GM19193 (cell line): ENCODE results near the gene RHBDL1.

Source experiments
- POLR2A ChIP-seq: IDR thresholded peaks from 4 replicates; pipeline ENCODE4 v1.6.1; 2011; ENCODE audit not compliant: insufficient read depth, insufficient read length; ENCODE audit errors: extremely low read depth

RHBDL1 gene

DNA sequence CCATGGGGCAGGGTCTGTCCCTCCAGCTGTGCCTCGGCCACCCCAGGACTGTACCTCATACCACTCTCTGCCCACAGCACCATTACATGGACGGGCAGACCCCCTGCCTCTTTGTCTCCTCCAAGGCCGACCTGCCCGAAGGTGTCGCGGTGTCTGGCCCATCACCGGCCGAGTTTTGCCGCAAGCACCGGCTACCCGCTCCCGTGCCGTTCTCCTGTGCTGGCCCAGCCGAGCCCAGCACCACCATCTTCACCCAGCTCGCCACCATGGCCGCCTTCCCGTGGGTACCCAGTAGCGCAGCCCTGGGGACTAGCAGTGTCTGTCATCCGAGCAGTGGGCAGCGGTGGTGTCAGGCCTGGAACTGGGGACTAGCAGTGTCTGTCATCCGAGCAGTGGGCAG, 2.6 kb upstream of the RHBDL1 start:
- TF ChIP-seq POLR2A = no peak

DNA sequence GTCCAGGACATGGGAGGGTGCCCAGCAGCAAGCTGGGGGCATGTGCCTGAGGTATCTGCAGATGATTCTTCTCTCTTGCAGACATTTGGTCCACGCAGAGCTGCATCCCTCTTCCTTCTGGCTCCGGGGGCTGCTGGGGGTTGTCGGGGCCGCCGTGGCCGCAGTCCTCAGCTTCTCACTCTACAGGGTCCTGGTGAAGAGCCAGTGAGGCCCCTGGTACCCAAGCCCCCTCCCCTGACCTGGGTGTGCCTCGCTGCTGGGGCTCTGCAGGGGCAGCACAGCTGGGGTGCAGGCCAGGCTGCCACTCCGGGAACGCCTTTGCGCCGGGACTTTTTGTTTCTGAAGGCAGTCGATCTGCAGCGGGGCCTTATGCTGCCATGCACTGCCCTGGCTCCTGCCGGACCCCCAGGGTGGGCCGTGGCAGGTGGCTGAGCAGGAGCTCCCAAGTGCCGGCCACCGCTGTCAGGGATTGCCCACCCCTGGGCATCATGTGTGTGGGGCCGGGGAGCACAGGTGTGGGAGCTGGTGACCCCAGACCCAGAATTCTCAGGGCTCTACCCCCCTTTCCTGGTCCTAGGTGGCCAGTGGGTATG, 2.0 kb upstream of the RHBDL1 start:
- no peak for TF ChIP-seq POLR2A

DNA sequence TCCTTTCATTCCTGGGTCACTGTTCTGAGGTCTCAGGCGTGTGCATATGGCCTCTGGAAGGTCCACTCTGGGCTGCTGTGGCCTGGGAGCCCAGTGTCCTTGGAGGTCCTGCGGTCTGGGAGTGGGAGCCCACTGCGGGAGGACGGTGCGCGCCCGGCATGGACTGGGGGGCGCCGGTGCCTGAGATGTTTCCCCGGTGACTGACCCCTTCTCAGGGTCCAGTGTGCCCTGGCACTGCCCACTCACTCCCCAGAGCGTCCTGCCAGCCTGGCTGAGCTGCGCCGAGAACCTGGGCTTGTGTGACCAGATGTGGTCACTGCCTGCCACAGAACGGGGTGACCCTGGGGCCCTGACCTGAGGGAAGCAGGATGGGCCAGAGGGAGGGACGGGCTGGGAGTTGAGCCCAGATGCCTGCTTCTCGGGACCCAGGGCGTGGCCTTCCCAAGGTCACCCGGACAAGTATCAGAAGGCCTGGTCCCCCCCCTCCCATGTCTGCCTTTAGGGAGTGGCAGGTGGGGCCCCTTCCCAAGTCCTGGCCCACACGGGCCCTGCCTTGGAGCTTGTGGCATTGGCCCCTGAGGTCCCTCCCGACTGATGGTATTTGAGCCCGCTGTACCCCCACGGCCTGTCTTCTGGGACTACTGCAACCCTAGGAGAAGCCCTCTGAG, 1.1 kb upstream of the RHBDL1 start:
- no peak for TF ChIP-seq POLR2A

DNA sequence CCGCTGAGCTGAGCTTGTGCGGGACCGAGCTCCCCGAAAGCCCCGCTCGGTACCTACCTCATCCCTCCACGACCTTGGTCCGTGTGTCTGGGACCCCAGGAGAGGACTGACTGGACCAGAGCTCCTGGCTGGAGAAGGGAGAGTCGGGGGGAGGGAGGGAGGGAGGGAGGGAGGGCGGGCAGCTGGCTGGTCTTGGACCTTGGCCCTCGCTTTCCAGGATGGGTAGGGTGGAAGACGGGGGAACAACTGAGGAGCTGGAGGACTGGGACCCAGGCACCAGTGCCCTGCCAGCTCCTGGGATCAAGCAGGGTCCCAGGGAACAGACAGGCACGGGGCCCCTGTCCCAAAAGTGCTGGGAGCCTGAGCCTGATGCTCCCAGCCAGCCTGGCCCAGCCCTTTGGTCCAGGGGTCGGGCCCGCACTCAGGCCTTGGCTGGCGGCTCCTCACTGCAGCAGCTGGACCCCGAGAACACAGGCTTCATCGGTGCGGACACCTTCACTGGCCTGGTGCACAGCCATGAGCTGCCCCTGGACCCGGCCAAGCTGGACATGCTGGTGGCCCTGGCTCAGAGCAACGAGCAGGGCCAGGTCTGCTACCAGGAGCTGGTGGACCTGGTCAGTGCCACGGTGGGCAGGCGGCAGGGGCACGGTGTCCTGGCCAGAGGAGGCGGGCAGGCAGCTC, 553 bp downstream of the RHBDL1 start:
- no peak for TF ChIP-seq POLR2A

DNA sequence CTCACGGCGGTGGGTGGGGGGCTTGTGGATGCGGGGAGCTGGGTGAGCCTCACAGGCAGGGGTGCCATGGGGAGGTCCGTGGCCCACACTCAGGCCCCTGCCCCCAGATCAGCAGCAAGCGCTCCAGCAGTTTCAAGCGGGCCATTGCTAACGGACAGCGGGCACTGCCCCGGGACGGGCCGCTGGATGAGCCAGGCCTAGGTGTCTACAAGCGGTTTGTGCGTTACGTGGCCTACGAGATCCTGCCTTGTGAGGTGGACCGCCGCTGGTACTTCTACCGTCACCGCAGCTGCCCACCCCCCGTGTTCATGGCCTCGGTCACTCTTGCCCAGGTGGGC, 1.1 kb downstream of the RHBDL1 start:
- no peak for TF ChIP-seq POLR2A

DNA sequence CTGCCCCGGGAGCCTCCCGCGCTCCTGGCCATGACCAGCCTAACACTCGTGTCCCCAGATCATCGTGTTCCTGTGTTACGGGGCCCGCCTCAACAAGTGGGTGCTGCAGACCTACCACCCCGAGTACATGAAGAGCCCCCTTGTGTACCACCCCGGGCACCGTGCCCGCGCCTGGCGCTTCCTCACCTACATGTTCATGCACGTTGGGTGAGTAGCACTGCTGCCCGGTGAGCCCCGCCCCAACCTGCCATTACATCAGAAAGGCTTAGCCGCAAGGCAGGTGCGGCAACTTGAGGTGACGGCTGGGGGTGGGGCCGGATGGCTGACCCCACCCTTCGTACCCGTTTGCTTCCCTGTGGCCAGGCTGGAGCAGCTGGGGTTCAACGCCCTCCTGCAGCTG, 1.4 kb downstream of the RHBDL1 start:
- no peak for TF ChIP-seq POLR2A

DNA sequence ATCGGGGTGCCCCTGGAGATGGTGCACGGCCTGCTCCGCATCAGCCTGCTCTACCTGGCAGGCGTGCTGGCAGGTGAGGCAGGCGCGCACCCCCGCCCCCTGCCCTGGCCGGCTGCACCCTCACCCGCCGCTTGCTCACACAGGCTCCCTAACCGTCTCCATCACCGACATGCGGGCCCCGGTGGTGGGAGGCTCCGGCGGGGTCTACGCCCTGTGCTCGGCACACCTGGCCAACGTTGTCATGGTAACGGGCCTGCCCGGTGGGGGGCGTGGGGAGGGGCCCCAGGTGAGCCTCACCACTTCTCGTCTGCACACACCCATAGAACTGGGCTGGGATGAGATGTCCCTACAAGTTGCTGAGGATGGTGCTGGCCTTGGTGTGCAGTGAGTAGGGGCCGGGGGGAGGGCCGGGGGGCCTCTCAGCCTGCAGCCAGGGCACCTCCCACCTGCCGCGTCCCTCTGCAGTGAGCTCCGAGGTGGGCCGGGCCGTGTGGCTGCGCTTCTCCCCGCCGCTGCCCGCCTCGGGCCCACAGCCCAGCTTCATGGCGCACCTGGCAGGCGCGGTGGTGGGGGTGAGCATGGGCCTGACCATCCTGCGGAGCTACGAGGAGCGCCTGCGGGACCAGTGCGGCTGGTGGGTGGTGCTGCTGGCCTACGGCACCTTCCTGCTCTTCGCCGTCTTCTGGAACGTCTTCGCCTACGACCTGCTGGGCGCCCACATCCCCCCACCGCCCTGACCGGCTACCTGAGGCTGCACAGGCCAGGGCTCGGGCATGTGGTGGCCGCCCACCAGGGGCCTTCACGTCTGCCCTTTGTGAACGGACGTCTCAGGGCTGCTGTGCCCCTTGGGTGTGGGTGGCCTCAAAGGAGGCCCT, 2.1 kb downstream of the RHBDL1 start:
- TF ChIP-seq POLR2A = no peak

DNA sequence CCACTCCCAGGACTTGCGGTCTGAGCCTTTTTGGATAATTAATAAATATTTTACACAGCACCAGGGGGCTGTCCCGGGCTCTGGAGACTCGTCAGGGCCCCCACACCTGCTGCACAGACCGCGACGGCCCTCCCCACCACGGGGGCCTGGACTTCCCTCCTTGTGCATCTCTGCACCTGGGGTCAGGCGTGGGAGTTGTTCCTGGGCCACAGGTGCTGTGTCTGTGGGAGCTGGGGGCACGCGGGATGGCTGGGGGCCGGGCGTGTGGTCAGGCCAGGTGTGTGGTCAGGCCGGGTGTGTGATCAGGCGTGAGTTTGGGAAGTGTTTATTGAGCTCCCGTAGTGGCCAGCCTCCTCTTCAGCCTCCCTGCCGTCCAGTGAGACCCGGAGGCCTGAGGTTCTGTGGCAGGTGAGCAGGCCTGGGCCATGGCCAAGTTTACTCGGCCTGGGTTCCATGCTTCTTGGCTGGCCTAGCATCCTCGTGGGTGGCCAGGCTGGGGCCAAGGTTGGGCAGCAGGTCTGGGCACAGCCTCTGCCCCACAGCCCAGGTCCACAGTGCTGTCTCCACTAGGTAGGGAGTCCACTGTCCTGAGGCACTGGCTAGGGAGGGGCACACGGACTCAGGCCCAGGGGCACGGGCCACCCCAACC, 2.9 kb downstream of the RHBDL1 start:
- no peak for TF ChIP-seq POLR2A

DNA sequence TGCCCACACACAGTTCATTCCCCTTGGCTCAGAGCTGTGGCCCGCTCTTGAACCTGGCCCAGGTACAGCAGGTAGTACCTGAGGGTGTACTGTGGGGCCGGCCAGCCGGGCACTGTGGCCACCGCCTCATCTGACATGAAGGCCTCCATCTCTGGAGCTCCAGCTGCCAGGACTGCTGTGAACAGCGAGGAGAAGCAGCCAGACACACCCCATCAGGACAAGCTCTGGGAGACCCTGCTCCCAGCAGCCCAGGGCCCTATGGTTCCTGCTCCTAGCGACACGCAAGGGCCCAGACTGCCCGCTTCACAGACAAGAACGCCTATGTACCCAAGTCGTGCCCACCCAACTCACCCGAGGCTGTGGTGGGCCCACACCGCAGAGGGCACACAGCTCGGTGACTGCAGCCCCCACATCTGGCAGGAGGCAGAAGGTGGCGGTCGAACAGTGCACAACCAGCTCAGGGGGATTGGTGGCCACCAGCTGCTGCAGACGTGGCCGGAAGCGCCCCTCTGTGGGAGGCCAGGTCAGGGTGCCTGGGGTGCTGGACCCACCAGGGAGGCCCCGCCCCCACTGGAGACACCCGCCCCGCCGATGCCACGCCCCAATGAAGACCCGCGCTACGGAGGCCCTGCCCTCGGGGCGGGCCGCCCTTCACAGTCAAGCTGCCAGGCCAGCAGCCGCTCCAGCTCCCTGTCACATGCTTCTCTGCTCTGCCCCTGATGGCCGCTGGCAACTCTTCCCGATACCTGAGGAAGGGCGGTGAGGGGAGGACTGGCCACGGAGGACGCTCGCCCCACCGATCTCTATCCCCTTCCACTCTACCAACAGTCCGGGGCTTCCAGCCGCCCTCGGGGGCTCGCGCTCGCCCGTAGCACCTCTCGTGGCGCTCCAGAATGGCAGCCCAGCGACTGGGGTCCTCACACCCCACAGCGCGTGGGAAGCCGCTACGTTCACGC, 3.7 kb downstream of the RHBDL1 start:
- peak; percentile 13 for TF ChIP-seq POLR2A

DNA sequence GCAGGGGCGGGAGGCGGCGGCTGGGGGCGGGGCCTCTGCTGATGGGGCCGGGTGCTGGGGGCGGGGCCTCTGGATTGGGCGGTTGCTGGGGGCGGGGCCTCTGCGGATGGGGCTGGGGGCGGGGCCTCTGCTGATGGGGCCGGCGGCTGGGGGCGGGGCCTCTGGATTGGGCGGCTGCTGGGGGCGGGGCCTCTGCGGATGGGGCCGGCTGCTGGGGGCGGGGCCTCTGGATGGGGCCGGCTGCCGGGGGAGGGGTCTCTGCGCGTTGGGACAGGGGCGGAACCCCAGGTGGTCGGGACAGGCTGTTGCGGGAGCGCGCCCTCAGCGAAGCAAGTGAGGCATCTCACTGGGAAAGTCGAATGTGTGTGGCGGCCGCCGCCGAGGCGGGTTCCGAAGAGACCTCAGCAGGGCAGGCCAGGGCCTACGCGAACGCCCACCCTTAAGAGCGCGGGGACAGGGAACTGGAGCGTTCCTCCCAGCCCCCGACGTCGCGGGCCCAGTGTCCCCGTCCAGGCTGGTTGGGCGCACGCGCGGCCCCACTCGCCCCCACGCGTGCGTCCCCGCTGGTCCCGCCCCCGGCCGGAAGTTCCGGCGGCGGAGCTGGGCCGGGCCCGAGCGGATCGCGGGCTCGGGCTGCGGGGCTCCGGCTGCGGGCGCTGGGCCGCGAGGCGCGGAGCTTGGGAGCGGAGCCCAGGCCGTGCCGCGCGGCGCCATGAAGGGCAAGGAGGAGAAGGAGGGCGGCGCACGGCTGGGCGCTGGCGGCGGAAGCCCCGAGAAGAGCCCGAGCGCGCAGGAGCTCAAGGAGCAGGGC, 4.5 kb downstream of the RHBDL1 start, which contains the start of gene STUB1:
Gene STUB1 (plus strand): TSS at position 597 of the 811 bp plus-strand sequence. CDS start 116 bp downstream, at position 713.
- peak; percentile 82 for TF ChIP-seq POLR2A

DNA sequence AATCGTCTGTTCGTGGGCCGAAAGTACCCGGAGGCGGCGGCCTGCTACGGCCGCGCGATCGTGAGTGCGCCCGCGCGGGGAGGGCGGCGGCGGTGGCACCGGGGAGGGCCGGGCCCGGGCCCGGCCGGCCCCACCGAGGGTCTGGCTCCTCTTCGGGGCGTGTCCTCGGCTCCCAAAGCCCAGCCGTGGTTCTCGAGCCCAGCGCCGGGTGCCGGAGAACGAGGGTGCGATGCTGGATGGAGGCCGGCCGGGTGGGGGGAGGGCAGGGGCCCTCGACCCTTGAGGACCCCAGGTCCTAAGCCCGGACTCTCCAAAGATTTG, 5.1 kb downstream of the RHBDL1 start:
- no peak for TF ChIP-seq POLR2A

DNA sequence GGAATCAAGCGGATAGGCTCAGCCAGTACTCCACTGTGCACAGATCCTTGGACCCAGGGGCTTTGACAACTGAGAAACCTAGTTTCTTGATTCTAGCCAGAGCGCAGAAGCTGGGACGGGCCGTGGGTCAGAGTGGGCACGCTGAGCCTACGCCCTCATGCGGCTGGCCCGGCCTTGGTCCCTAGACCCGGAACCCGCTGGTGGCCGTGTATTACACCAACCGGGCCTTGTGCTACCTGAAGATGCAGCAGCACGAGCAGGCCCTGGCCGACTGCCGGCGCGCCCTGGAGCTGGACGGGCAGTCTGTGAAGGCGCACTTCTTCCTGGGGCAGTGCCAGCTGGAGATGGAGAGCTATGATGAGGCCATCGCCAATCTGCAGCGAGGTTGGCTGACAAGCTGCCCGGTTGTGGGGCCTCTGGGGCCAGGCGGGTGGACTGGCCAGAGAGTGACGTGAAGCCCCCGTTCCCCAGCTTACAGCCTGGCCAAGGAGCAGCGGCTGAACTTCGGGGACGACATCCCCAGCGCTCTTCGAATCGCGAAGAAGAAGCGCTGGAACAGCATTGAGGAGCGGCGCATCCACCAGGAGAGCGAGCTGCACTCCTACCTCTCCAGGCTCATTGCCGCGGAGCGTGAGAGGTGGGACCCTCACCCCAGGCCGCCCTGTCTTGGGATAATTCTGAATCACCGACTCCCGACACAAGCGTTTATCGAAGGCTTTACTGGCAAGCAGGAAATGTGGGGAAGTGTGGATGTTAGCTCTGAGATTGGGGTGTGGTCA, 5.7 kb downstream of the RHBDL1 start:
- TF ChIP-seq POLR2A = no peak

DNA sequence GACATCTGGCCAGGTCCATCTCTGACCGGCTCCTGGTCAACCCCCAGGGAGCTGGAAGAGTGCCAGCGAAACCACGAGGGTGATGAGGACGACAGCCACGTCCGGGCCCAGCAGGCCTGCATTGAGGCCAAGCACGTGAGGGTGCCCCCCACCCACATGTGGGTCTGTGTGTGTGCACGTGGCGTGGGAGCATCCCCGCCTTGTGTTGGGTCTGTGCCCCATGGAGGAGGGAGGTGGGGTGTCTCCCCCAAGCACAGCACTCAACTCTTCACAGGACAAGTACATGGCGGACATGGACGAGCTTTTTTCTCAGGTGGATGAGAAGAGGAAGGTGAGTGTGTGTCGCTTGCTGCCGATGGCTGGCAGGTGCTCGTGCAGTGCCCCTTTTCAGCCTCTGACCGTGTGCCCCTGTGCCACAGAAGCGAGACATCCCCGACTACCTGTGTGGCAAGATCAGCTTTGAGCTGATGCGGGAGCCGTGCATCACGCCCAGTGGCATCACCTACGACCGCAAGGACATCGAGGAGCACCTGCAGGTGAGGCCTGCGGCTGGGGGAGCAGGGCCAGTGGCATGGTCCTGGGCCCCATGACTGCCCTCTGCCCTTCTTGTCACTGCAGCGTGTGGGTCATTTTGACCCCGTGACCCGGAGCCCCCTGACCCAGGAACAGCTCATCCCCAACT, 6.4 kb downstream of the RHBDL1 start:
- no peak for TF ChIP-seq POLR2A
